RWPE2 (cell line): ENCODE data around the gene B4GAT1.

Experiments
- ATAC-seq: fragments of 200-7000 bp; cut with Tn5 transposase; 3 replicates; pipeline ENCODE4 v1.9.1; 2021; ENCODE audit warnings: low read depth
- DNase-seq: peaks from one replicate; pipeline ENCODE4 v3.0.0-alpha.2; 2020; ENCODE audit warnings: low spot score
- H3K27ac ChIP-seq: fragments of 450-650 bp; 2 replicates; pipeline ENCODE4 v1.5.1; 2017; ENCODE audit warnings: mild to moderate bottlenecking; ENCODE audit not compliant: poor library complexity, severe bottlenecking
- H3K27me3 ChIP-seq: fragments of 250-450 bp; sonication (Bioruptor Pico); 2 replicates; pipeline ENCODE4 v1.5.1; 2021; ENCODE audit warnings: mild to moderate bottlenecking, moderate library complexity; ENCODE audit not compliant: insufficient read depth, poor library complexity, severe bottlenecking
- H3K36me3 ChIP-seq: fragments of 250-450 bp; sonication (Bioruptor Pico); 2 replicates; pipeline ENCODE4 v1.5.1; 2020; ENCODE audit warnings: low read depth, mild to moderate bottlenecking, moderate library complexity
- H3K4me1 ChIP-seq: fragments of 250-450 bp; sonication (Bioruptor Pico); 2 replicates; pipeline ENCODE4 v1.5.1; 2021; ENCODE audit warnings: mild to moderate bottlenecking, moderate library complexity; ENCODE audit not compliant: insufficient read depth, poor library complexity, severe bottlenecking
- H3K4me3 ChIP-seq: fragments of 250-450 bp; sonication (Bioruptor Pico); 2 replicates; pipeline ENCODE4 v1.5.1; 2021; ENCODE audit warnings: mild to moderate bottlenecking, moderate library complexity; ENCODE audit not compliant: severe bottlenecking
- H3K9me3 ChIP-seq: fragments of 250-450 bp; sonication (Bioruptor Pico); 2 replicates; pipeline ENCODE4 v1.5.1; 2021; ENCODE audit warnings: mild to moderate bottlenecking, moderate library complexity; ENCODE audit not compliant: severe bottlenecking
- CTCF ChIP-seq: fragments of 450-650 bp; IDR thresholded peaks from one replicate; pipeline ENCODE4 v1.5.1; 2017; ENCODE audit warnings: mild to moderate bottlenecking, moderate library complexity; ENCODE audit not compliant: poor library complexity, severe bottlenecking

Gene B4GAT1

GRCh38 chr11:66347425-66348276, at the start of gene B4GAT1:
TSS of gene B4GAT1 (minus strand) at chr11:66347629. CDS start at chr11:66347545, 84 bp downstream.
- no peak for DNase-seq
- peak within 1 kb of the TSS; percentile 85 for H3K4me3 ChIP-seq
- peaks cover 4% of the 10 kb centered on the region; the same call in 1 of the 2 replicates for H3K36me3 ChIP-seq
- peaks cover 21% of the 10 kb centered on the region for H3K4me1 ChIP-seq
- H3K27me3 ChIP-seq = no peaks in the 10 kb centered on the region
- H3K27ac ChIP-seq = peak within 1 kb of the TSS; percentile 59
- ATAC-seq = peak; percentile 46
- H3K9me3 ChIP-seq = no peaks in the 10 kb centered on the region
- TF ChIP-seq CTCF = no peak

GRCh38 chr11:66393954-66394353, 46.5 kb upstream of the B4GAT1 start:
- DNase-seq (no peak), ATAC-seq (no peak)
- peaks cover 4% of the 10 kb centered on the region for H3K27me3 ChIP-seq
- TF ChIP-seq CTCF = no peak
- no peak overlapping the region for H3K4me3 ChIP-seq
- no peaks in the 10 kb centered on the region for H3K36me3 ChIP-seq
- H3K4me1 ChIP-seq = no peaks in the 10 kb centered on the region
- no peak overlapping the region for H3K27ac ChIP-seq
- no peaks in the 10 kb centered on the region for H3K9me3 ChIP-seq

- TF ChIP-seq CTCF = no peak
- H3K36me3 ChIP-seq = no peaks in the 10 kb centered on the region
- DNase-seq (no peak), ATAC-seq (no peak)
- H3K27me3 ChIP-seq = peaks cover 4% of the 10 kb centered on the region
- no peaks in the 10 kb centered on the region for H3K4me1 ChIP-seq
- H3K27ac ChIP-seq = no peak overlapping the region
- no peaks in the 10 kb centered on the region for H3K9me3 ChIP-seq
- H3K4me3 ChIP-seq = no peak overlapping the region
Observed at GRCh38 chr11:66391322-66391721, 43.9 kb upstream of the B4GAT1 start.

- Histone ChIP-seq H3K27me3 (no peaks in the 10 kb centered on the region), H3K4me3 (no peak overlapping the region), H3K9me3 (no peaks in the 10 kb centered on the region), H3K27ac (no peak overlapping the region), H3K36me3 (no peaks in the 10 kb centered on the region), H3K4me1 (no peaks in the 10 kb centered on the region)
- no peak for DNase-seq
- TF ChIP-seq CTCF = peak; percentile 80
- peak; percentile 79 for ATAC-seq
Observed at GRCh38 chr11:66388780-66389386, 41.5 kb upstream of the B4GAT1 start.
